Endothelial cell of hepatic sinusoid (primary cell): ENCODE measurements around the gene PDE8B.
"Not testable (repeated sequence)": the region's sequence is repeated elsewhere in the genome, so short reads cannot be mapped to it uniquely, and the experiment has no call there.

Experiments used
- in situ Hi-C: cut with HindIII; loops from 2 replicates; pipeline ENCODE4 v1.10.0; 2017; ENCODE audit warnings: low sequenced_read_pairs

The PDE8B gene

DNA sequence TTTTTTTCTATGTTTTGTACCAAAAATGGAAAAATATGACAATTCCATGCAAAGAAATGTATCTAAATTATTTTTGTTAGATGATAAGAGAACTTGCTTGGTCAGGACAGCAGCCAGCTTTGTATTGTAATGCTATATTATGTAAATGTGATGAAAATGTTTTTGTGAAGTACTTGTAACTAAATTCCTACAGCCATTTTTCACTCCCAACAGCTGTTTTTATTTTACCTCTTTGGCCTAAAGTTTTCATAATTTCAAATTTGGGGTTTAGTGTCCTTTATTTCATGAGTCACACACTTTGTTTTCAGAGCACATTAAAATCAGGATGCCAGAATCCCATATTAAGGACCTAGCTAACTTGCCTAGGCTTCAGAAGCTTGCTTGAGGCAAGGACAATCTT, 217.5 kb downstream of the PDE8B start:
- in situ Hi-C loops = loop anchor here (5.0 kb wide), 1 partner anchor 39 kb away; no protein-coding TSS in a partner anchor

DNA sequence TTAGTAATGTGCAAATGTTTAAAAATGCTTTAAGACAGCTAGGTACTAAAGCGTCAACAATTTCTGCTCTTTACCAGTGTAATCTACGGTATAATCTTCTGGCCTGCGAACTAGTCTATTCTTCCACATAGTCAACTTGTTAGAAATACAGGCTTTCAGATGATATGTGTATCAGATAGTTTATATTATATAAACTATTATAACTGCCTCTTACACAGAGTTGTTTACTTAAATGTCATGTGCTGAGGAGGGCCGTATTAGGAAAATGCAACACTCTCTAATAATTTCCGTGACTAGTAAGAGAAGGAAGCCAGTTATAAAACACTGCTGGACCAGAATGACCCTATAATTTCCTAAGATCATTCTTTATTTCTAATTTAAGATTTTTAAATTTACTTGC, 218.0 kb downstream of the PDE8B start:
- in situ Hi-C loops = loop anchor here (5.0 kb wide), 1 partner anchor 39 kb away; no protein-coding TSS in a partner anchor

DNA sequence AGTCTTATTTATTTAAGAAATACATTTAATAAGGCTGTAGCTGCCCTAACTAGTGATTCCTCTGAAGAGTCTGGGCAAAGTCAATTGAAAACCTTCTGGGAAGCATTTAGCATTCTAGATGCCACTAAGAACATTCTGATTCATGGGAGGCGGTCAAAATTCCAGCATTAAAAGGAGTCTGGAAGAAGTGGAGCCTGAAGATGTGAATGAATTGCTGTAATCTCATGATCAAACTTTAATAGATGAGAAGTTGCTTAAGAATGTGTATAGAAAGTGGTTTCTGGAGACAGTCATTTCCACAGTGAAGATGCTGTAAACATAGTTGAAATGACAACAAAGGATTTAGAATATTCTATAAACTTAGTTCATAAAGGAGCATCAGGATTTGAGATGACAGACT, 220.2 kb downstream of the PDE8B start:
- in situ Hi-C loops = no loop called here

DNA sequence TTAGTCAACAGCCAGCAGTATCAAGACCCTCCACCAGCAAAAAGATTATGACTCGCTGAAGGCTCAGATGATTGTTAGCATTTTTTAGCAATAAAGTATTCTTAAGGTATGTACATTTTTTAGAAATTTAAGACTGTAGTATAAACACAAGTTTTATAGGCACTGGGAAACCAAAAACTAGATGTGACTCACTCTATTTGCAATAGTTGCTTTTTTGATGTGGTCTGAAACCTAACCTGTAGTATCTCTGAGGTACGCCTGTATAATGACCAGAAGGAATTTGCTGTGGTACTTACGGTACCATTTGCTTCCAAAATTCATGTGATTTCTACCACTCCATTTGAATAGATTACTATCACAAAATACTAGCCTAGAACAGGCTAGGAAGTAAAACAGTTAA, 220.8 kb downstream of the PDE8B start:
- in situ Hi-C loops = no loop called here

DNA sequence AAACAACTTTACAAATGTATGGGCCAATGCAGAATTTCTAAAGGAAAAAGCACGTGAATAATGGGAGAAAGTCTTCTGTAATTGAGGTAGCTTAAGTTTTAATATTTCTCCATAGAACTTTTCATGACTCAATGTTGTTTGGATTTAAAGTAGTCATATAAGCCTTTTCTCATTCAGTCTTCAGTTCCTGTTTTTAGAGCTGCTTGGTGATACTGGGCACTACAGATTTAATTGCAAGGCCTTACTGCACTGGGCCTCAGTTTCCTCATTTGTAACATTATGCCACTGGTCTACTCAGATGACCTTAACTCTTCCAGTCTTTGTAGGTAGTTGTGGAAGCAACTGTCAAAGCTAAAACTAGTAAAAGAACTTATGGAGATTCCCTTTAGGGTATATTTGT, 221.2 kb downstream of the PDE8B start:
- in situ Hi-C loops = no loop called here

DNA sequence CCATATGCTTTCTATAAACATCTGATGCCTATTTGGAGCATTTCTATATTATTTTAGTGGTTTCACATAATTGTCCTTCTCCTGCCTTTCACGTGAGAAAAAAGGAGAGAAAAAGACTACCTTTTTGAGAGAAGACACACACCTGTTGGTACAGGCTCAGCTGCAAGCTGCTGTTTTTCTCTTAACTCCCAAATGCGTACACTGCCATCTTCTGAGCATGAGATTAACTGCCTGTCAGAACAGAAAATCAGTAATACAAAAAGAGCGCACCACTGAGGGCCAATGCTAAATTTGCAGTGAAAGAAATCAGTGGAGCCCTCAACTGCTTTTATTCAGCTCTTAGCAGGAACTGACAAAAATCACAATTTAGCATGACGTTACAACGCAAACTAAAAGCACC, 226.7 kb downstream of the PDE8B start:
- in situ Hi-C loops = no loop called here

DNA sequence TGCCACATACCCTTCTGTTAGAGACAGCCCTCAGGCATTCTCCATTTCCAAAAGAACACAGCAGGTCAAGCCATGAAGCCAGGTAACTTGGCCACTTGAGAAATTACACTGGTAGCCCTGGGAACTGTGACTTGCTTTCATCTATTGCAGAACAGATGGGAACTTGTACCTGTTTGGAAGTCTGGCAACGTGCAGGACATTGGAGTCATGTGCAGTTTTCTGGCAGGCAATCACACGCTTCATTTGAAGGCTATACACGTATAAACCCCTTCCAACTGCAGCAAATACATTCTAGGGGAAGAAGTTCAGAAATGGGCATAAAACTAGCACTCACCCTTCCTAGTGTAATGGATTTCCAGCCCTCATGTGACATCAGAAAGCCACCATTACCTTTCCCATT, 227.6 kb downstream of the PDE8B start:
- in situ Hi-C loops = no loop called here

DNA sequence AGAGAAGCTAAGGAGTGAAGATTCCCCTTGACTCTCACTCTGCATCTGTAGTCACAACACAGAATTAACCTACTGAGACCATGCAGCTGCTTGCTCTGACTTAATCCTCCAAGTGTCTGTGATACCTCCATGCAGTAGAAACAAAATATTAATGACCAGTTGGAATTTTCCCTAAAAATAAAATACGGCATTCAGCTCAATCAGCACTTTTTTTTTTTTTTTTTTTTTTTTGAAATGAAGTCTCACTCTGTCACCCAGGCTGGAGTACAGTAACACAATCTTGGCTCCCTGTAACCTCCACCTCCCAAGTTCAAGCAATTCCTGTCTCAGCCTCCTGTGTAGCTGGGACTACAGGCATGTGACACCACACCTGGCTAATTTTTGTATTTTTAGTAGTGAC, 233.2 kb downstream of the PDE8B start:
- in situ Hi-C loops = no loop called here

DNA sequence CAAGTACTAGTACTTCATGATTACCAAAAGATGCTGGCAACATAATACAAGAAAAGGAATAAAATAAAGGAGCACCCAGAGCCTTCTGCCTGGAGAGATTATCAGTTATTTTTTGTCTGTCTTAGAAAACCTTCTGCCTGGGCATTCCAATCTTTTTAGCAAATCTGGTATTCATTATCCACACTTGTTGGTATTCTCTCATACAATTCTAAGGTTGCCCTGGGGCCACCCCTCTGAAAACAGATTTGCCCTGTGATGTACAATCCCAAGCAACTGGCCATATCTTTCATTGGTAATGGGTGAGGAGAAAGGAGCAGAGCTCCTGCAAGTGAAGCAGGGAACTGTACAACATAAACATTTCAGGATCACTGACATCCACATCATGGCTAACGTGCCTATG, 233.9 kb downstream of the PDE8B start:
- in situ Hi-C loops = no loop called here

DNA sequence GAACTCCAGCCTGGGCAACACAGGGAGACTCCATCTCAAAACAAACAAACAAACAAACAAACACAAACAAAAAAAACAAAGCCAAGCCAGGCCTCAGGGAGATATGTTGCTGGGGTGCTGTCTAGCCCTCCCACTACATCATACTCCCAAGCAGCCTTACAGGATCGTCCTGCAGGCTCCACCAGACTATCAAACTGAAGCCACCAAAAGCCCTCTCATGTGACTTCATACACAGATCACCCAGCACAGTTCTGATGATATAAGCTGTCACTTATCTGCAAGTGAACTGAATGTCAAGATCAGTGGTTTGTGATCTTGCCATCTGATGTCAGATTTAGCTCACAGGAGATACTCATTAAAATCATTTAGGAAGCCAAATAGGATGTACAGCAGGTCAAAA, 238.4 kb downstream of the PDE8B start:
- in situ Hi-C loops = no loop called here

DNA sequence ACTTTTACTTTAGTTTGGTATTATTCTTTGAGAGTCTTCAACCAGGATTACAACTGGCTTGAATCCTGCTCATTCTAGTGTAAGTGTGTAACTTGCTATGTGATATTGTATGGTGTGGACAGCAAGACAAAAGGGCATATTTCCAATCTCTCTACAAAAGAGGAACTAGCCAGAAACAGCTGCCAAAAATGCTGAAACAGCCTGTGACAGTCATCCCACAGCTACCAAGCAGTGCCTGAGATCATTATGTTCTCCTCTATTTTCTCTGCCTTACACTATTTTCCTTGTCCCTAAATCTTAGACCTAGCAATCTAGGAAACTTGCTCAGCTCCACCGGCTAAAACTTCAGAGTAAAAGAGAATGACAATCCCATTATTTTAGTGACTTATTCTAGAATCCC, 238.8 kb downstream of the PDE8B start:
- in situ Hi-C loops = no loop called here

DNA sequence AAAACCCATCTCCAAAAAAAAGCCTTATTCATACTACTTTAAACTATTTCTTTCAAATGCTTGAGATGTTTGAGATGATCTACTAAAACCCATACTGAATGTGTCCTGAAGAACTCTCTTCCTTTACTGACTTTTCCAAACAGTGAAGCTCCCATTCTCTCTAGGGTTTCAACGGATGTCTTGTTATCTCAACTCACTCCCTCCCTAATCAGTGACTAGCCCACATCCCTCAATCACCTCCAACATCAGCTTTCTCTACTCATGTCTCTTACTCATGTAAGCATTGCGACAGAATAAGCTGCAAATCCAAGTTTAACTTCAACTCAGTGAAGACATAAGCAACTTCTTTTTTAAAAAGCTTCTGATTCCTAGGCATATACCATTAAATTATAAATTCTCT, 239.5 kb downstream of the PDE8B start:
- in situ Hi-C loops = no loop called here

DNA sequence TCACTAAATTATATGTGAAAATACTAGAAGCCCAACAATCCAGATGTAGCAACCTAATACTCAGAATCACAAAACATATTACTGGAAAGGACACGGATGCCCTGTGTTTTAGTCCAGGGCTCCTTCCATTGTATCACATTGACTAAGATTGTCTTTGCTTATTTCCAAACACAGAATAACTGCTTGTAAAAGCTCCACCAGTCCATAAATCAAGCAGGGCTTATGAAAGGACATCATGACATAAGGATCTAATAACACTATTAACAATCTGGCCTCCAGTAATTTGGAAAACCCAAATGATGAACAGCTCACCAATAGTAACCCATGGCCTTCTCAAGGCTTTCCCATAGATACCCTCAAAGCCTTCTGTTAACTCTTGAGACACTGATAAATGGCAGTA, 241.9 kb downstream of the PDE8B start:
- in situ Hi-C loops = no loop called here

DNA sequence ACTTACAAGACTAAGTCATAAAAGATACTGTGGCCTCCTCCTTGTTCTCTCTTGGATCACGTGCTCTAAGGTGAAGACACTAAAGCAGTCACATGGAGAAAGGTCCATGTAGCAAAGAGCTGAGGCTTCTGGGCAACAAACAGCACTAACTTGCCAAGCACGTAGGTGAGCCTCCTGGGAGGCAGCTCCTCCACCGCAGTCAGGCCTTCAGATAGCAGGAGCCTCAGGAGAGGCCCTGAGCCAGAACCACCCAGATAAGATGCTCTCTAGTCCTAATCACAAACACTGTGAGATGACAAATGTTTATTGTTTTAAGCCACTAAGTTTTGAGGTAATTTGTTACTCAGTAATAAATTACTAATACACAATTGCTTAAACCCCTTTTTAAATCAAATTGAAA, 243.6 kb downstream of the PDE8B start:
- in situ Hi-C loops = no loop called here

DNA sequence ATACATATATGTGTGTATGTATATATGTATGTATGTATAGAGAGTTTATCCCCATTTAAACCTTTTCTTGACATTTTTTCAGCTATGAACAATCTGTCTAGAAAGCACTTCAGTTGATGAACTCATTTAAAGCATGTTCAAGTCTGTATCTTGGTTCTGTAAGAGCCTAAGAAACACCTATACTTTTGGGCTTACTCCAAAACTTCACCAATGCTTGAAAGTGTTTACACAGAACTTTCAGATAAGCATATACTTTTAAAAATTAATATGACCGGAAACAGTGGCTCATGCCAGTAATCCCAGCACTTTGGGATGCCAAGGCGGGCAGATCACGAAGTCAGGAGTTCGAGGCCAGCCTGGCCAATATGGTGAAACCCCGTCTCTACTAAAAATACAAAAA, 250.8 kb downstream of the PDE8B start:
- in situ Hi-C loops = no loop called here

DNA sequence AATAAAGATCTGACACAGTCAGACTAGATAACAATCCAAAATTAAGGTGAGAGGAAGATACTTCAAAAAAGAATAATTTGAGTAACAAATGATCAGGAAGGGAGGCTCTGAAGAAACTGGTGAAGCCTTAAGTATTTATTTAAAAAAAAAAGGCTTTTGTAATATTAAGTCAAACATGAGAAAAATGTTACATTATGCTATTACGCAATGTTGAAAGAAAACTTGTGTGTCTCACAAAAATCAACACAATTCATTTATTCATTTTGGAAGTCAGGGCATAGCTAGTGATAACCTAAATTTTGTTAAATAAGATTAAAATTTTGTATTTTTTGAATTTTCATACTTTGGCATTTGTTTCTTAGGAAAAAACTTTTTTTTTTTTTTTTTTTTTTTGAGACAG, 253.4 kb downstream of the PDE8B start:
- in situ Hi-C loops = no loop called here

DNA sequence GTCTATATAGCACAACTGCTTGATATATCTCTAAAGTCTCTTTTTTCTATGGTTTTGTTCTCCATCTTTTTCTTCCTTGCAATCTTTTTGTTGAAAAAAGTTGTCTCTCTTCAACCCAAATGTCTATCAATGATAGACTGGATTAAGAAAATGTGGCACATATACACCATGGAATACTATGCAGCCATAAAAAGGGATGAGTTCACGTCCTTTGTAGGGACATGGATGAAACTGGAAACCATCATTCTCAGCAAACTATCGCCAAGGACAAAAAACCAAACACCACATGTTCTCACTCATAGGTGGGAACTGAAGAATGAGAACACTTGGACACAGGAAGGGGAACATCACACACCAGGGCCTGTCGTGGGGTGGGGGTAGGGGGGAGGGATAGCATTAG, 258.4 kb downstream of the PDE8B start:
- in situ Hi-C loops = loop anchor here (5.0 kb wide), 1 partner anchor 42 kb away; no protein-coding TSS in a partner anchor

DNA sequence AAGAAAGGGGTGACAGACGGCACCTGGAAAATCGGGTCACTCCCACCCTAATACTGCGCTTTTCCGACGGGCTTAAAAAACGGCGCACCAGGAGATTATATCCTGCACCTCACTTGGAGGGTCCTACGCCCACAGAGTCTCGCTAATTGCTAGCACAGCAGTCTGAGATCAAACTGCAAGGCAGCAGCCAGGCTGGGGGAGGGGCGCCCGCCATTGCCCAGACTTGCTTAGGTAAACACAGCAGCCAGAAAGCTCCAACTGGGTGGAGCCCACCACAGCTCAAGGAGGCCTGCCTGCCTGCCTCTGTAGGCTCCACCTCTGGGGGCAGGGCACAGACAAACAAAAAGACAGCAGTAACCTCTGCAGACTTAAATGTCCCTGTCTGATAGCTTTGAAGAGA, 264.6 kb downstream of the PDE8B start:
- in situ Hi-C loops = not testable (repeated sequence)
